Measurements from ENCODE around the gene RPUSD3. TPM values are rescaled to one million over a fixed set of nuclear protein-coding genes. Genes with fewer than 3 reads are reported as not detected.

The RPUSD3 gene
- total RNA-seq, 4 donors from 2014 or later = 37.1 to 69.7 (median 52.2) TPM

DNA sequence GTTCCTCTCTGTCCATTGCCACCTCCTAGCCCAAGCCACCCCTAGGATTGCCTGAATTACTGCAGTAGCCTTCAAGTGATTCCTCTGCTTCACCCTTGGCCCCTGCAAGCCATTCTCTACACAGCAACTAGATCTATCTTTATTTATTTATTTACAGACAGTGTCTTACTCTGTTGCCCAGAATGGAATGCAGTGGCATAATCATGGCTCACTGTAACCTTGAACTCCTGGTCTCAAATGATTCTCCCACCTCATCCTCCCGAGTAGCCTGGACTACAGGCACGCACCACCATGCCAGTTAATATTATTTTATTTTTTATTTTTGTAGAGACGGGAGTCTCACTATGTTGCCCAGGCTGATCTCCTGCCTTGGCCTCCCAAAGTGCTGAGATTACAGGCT, 44.7 kb upstream of the RPUSD3 start:
- no peak overlapping the region for H3K27ac ChIP-seq
- H3K27me3 ChIP-seq = no peaks in the 10 kb centered on the region
- peaks cover 0 to 30% (median 11%) of the 10 kb centered on the region in 4 donors for H3K4me1 ChIP-seq
- H3K9me3 ChIP-seq = no peaks in the 10 kb centered on the region
- DNase-seq (ENCODE audit: low spot score in 2 of 2) = no peak
- H3K36me3 ChIP-seq = peaks cover 0 to 10% (median 0%) of the 10 kb centered on the region in 3 donors
- 81 to 84% methylated on average over 3 of the region's 3 CpGs for WGBS, 2 donors
- TF ChIP-seq EP300 (IDR thresholded peaks at IDR 0.05) (no peak), POLR2A (IDR thresholded peaks at IDR 0.05) (no peak)
- TF ChIP-seq, protein P1, sequence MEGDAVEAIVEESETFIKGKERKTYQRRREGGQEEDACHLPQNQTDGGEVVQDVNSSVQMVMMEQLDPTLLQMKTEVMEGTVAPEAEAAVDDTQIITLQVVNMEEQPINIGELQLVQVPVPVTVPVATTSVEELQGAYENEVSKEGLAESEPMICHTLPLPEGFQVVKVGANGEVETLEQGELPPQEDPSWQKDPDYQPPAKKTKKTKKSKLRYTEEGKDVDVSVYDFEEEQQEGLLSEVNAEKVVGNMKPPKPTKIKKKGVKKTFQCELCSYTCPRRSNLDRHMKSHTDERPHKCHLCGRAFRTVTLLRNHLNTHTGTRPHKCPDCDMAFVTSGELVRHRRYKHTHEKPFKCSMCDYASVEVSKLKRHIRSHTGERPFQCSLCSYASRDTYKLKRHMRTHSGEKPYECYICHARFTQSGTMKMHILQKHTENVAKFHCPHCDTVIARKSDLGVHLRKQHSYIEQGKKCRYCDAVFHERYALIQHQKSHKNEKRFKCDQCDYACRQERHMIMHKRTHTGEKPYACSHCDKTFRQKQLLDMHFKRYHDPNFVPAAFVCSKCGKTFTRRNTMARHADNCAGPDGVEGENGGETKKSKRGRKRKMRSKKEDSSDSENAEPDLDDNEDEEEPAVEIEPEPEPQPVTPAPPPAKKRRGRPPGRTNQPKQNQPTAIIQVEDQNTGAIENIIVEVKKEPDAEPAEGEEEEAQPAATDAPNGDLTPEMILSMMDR (IDR thresholded peaks at IDR 0.05) = no peak
- no peak overlapping the region for H3K4me3 ChIP-seq

DNA sequence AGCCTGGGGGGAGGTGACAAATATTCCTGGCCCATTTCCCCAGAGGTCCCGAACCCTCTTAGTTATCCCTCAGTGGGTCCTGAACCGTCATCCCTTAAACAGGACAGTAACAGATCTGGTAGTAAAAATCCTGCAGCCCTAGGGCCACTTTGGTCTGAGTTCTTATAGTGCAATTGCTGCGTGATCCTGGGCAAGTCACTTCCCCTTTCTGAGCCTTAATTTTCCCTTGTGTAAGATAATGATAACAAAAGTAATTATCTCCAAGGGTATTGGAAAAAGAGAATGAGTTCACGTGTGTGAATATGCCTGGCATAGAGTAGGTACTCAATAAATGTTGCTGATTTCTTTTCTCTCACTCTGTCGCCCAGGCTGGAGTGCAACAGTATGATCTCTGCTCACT, 43.7 kb upstream of the RPUSD3 start:
- no peak for TF ChIP-seq POLR2A (IDR thresholded peaks at IDR 0.05)
- TF ChIP-seq, protein P1 (IDR thresholded peaks at IDR 0.05) = no peak
- no peak for TF ChIP-seq EP300 (IDR thresholded peaks at IDR 0.05)
- WGBS, 2 donors = 79% methylated on average over 5 of the region's 5 CpGs
- H3K36me3 ChIP-seq = no peaks in the 10 kb centered on the region

DNA sequence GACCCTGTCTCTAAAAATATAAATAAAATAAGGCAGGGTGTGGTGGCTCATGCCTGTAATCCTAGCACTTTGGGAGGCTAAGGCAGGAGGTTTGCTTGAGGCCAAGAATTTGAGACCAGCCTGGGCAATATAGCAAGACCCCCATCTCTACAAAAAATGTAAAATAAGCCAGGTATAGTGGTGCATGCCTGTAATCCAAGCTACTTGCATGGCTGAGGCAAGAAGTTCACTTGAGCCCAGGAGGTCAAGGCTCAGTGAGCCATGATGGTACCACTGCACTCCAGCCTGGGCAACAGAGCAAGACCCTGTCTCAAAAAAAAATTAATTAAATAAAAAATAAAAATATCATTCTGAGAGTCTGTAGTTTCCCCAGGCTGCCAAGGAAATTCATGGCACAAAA, 42.5 kb upstream of the RPUSD3 start:
- no peak overlapping the region for H3K27ac ChIP-seq
- DNase-seq (ENCODE audit: low spot score in 2 of 2) = no peak
- H3K9me3 ChIP-seq = no peaks in the 10 kb centered on the region
- TF ChIP-seq EP300 (IDR thresholded peaks at IDR 0.05) (no peak), POLR2A (IDR thresholded peaks at IDR 0.05) (no peak)
- TF ChIP-seq, protein P1 (IDR thresholded peaks at IDR 0.05) = no peak
- peaks cover 0 to 9% (median 3%) of the 10 kb centered on the region in 4 donors for H3K4me1 ChIP-seq
- H3K27me3 ChIP-seq = no peaks in the 10 kb centered on the region
- no peaks in the 10 kb centered on the region for H3K36me3 ChIP-seq
- no peak overlapping the region for H3K4me3 ChIP-seq

More for the DNA sequence above, 43.7 kb upstream of the RPUSD3 start:
- Histone ChIP-seq H3K9me3 (no peaks in the 10 kb centered on the region), H3K4me3 (no peak overlapping the region), H3K27ac (no peak overlapping the region), H3K4me1 (peaks cover 0 to 21% (median 10%) of the 10 kb centered on the region in 4 donors), H3K27me3 (no peaks in the 10 kb centered on the region)
- DNase-seq (ENCODE audit: low spot score in 2 of 2) = no peak

DNA sequence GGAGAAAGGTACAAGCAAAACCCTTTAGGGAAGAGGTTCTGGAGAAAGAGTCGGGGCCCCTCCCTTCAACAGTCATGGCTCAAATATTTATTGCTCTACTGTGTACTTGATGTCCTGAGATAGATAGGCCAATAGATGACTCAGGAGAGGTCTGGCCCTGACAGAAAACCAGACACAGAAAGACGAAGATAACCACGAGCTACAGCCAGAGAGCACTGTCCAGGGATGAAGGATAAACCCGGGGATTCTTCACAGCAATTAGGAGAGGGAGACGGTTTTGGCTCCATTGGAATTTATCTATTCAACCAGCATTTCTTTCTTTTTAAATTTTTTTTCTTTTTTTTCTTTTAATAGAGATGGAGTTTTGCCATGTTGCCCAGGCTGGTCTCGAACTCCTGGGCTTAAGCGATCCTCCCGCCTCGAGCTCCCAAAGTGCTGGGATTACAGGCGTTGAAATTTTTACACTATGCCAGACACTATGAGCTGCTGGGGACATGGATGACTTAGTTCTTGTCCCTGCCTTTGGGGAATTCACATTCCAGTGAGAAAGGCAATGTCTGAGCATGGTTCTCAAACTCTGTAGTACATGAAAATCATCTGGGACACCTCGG, 40.9 kb upstream of the RPUSD3 start:
- Histone ChIP-seq H3K4me1 (no peaks in the 10 kb centered on the region), H3K36me3 (no peaks in the 10 kb centered on the region), H3K27ac (peak overlapping the region in 2 of 4 donors; percentile 17 to 43), H3K4me3 (no peak overlapping the region), H3K9me3 (no peaks in the 10 kb centered on the region), H3K27me3 (no peaks in the 10 kb centered on the region)
- no peak for TF ChIP-seq EP300 (IDR thresholded peaks at IDR 0.05)
- TF ChIP-seq, protein P1 (IDR thresholded peaks at IDR 0.05) = no peak
- no peak for TF ChIP-seq POLR2A (IDR thresholded peaks at IDR 0.05)
- peak in 1 of 2 donors; percentile 12 for DNase-seq (ENCODE audit: low spot score in 2 of 2)
- WGBS, 2 donors = 73 to 76% methylated on average over 11 of the region's 11 CpGs

DNA sequence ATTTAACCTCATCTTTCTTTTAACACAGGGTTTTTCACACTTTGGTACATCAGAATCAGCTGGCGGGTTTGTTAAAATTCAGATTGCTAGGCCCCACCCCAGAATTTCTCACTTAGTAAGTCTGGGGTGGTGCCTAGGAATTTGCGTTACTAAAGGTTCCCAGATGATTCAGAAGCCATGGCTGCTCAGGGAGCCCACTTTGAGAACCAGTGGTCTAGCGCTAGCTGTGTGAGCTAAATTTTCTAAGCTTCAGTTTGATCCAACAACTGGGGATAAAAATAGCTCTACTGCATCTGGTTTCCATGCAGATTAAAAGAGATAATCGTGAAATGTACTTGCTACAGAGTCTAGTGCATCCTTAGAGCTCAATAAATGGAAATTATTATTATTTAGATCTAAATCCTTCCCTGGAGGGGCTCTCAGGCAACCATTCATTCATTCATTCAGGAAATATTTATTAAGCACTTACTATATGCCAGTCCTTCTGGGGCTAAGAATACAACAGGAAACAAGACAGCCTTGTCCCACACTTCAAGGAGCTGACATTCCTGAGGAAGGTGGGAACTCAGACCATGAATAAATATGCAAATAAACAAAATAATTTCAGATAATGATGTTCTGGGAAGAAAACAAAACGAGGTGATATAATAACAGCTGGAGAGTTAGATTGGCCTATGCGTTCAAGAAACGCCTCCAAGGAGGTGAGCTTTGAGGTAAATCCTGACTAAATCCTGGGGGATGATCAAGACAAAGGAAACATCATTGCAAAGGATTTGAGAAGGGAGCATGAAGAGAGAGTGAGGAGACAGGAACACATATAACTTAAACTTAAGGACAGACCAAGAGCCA, 40.1 kb upstream of the RPUSD3 start:
- Histone ChIP-seq H3K4me1 (no peaks in the 10 kb centered on the region), H3K27ac (peak overlapping the region in 1 of 4 donors; percentile 43), H3K9me3 (no peaks in the 10 kb centered on the region), H3K4me3 (no peak overlapping the region), H3K27me3 (no peaks in the 10 kb centered on the region), H3K36me3 (no peaks in the 10 kb centered on the region)
- no peak for DNase-seq (ENCODE audit: low spot score in 2 of 2)
- WGBS, 2 donors = 75 to 79% methylated on average over 7 of the region's 7 CpGs
- TF ChIP-seq EP300 (IDR thresholded peaks at IDR 0.05) (no peak), POLR2A (IDR thresholded peaks at IDR 0.05) (no peak)
- TF ChIP-seq, protein P1 (IDR thresholded peaks at IDR 0.05) = no peak
